Measurements from ENCODE around the gene SDC4. TPM values are rescaled to one million over a fixed set of nuclear protein-coding genes. Genes with fewer than 3 reads are reported as not detected.

The SDC4 gene
- total and polyA plus RNA-seq, 9 of the 15 experiments (the other 6 are each of a cell fraction or from before 2014, with no cell fraction given) = 2.1 to 10.7 (median 6.3) TPM

DNA sequence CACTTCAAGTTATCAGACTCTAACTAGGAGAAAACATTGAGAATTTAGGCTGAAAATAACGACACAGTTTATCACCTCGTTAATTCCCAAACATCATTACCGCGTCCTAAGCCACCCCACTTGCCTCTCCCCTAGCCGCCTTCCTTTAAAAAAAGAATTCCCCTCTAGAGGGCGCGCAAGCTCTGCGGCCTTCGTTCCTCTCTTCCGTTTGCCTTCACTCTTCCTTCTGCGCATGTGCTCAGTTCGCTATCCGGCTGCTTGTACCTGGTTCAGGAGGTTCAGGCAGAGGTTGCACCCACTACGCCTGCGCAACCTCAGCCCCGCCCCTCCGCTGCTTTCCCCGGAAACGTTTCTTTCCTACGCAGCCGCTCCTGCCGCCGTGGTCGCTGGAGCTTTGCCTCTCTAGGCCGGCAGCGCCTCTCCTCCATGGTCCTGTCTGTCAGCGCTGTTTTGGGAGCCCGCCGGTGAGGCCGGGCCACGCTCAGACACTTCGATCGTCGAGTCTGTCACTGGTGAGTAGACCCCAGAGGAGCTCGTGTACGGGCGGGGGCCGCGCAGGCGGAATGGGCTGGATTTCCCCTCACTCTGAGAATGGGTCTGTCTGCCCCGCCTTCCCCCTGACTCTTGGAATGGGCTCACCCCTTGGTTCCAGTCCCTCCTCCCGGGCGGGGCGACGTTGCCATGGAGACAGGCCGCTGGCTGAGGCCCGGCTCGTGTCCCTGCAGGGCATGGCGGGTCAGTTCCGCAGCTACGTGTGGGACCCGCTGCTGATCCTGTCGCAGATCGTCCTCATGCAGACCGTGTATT, 14.8 kb upstream of the SDC4 start, which contains the start of gene SYS1 (continued):
- TF ChIP-seq, protein P1, sequence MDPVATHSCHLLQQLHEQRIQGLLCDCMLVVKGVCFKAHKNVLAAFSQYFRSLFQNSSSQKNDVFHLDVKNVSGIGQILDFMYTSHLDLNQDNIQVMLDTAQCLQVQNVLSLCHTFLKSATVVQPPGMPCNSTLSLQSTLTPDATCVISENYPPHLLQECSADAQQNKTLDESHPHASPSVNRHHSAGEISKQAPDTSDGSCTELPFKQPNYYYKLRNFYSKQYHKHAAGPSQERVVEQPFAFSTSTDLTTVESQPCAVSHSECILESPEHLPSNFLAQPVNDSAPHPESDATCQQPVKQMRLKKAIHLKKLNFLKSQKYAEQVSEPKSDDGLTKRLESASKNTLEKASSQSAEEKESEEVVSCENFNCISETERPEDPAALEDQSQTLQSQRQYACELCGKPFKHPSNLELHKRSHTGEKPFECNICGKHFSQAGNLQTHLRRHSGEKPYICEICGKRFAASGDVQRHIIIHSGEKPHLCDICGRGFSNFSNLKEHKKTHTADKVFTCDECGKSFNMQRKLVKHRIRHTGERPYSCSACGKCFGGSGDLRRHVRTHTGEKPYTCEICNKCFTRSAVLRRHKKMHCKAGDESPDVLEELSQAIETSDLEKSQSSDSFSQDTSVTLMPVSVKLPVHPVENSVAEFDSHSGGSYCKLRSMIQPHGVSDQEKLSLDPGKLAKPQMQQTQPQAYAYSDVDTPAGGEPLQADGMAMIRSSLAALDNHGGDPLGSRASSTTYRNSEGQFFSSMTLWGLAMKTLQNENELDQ (CRISPR knock-in tag; IDR thresholded peaks at IDR 0.05; ENCODE audit: borderline replicate concordance) = no peak
- TF ChIP-seq ZNF76 (CRISPR knock-in tag; IDR thresholded peaks at IDR 0.05; ENCODE audit: borderline replicate concordance) (no peak), TCF7L2 (IDR thresholded peaks at IDR 0.05; ENCODE audit: low read depth, low read length) (peak; percentile 83), ZNF551 (CRISPR knock-in tag; IDR thresholded peaks at IDR 0.05) (no peak), BACH1 (tag; IDR thresholded peaks at IDR 0.05) (no peak), NEUROD1 (IDR thresholded peaks at IDR 0.05; ENCODE audit: borderline replicate concordance, low read depth, low read length, partially characterized antibody) (peak; percentile 54), GTF2A2 (tag; IDR thresholded peaks at IDR 0.05) (no peak), SMARCB1 (IDR thresholded peaks at IDR 0.05; ENCODE audit: insufficient read length, low read depth) (no peak), CHD4 (IDR thresholded peaks at IDR 0.05; ENCODE audit: insufficient read depth, insufficient replicate concordance, low read depth, low read length, poor library complexity, severe bottlenecking) (no peak), FUS (optimal IDR thresholded peaks at IDR 0.05; ENCODE audit: low read depth, low read length) (no peak), RBM14 (IDR thresholded peaks at IDR 0.05; ENCODE audit: borderline replicate concordance, insufficient read depth, low read depth, low read length) (no peak), PPARD (CRISPR knock-in tag; IDR thresholded peaks at IDR 0.05) (no peak), ZNF644 (tag; IDR thresholded peaks at IDR 0.05; ENCODE audit: low read depth) (no peak), PURB (CRISPR knock-in tag; IDR thresholded peaks at IDR 0.05; ENCODE audit: low read depth) (no peak), HDAC2 (IDR thresholded peaks at IDR 0.05) (peak; percentile 68; the same call in 1 of the 2 replicates), NFIC (IDR thresholded peaks at IDR 0.05) (peak; percentile 26)
- TF ChIP-seq, protein P2, sequence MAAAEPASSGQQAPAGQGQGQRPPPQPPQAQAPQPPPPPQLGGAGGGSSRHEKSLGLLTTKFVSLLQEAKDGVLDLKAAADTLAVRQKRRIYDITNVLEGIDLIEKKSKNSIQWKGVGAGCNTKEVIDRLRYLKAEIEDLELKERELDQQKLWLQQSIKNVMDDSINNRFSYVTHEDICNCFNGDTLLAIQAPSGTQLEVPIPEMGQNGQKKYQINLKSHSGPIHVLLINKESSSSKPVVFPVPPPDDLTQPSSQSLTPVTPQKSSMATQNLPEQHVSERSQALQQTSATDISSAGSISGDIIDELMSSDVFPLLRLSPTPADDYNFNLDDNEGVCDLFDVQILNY (CRISPR knock-in tag; IDR thresholded peaks at IDR 0.05) = peak; percentile 77
- TF ChIP-seq, protein P3, sequence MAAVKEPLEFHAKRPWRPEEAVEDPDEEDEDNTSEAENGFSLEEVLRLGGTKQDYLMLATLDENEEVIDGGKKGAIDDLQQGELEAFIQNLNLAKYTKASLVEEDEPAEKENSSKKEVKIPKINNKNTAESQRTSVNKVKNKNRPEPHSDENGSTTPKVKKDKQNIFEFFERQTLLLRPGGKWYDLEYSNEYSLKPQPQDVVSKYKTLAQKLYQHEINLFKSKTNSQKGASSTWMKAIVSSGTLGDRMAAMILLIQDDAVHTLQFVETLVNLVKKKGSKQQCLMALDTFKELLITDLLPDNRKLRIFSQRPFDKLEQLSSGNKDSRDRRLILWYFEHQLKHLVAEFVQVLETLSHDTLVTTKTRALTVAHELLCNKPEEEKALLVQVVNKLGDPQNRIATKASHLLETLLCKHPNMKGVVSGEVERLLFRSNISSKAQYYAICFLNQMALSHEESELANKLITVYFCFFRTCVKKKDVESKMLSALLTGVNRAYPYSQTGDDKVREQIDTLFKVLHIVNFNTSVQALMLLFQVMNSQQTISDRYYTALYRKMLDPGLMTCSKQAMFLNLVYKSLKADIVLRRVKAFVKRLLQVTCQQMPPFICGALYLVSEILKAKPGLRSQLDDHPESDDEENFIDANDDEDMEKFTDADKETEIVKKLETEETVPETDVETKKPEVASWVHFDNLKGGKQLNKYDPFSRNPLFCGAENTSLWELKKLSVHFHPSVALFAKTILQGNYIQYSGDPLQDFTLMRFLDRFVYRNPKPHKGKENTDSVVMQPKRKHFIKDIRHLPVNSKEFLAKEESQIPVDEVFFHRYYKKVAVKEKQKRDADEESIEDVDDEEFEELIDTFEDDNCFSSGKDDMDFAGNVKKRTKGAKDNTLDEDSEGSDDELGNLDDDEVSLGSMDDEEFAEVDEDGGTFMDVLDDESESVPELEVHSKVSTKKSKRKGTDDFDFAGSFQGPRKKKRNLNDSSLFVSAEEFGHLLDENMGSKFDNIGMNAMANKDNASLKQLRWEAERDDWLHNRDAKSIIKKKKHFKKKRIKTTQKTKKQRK (IDR thresholded peaks at IDR 0.05; ENCODE audit: borderline replicate concordance, low read depth, low read length) = no peak

All from K562 (cell line).